A673 (cell line): ENCODE results near the gene DSCAML1. TPM values are rescaled to one million over a fixed set of nuclear protein-coding genes. Genes with fewer than 3 reads are reported as not detected.

Source experiments
- BruUV-seq: library from RNA; stranded (reverse); fragments of 400-500 nt; replicated peaks from 2 replicates; lab custom pipeline; 2021; lab: Mats Ljungman, UMichigan
- CTCF ChIA-PET: fragments of 300-600 bp; sonication (Branson Sonifier 250); formaldehyde crosslinking; loops from one replicate; lab custom pipeline; 2022; ENCODE audit warnings: antibody characterized with exemption; lab: Charles Lee
- POLR2A ChIA-PET: fragments of 300-600 bp; sonication (Branson Sonifier 250); formaldehyde crosslinking; loops from one replicate; lab custom pipeline; 2022; ENCODE audit warnings: antibody characterized with exemption; ENCODE audit not compliant: low non-redundant PET; lab: Charles Lee
- DNase-seq: peaks from one replicate; pipeline ENCODE4 v3.0.0-alpha.2; 2015; ENCODE audit warnings: low spot score
- H3K27ac ChIP-seq: fragments of 200-600 bp; sonication (generic); 2 replicates; pipeline ENCODE4 v1.5.1; 2016; ENCODE audit warnings: mixed run types, low read depth, mild to moderate bottlenecking, mixed read lengths, antibody characterized with exemption, low read length; ENCODE audit not compliant: poor library complexity, severe bottlenecking
- H3K27me3 ChIP-seq: fragments of 200-600 bp; sonication (generic); replicated peaks from 2 replicates; pipeline ENCODE4 v1.6.1; 2017; ENCODE audit warnings: mixed run types, low read depth, mild to moderate bottlenecking, mixed read lengths, antibody characterized with exemption, low read length; ENCODE audit not compliant: insufficient read depth, poor library complexity
- H3K36me3 ChIP-seq: fragments of 200-600 bp; sonication (generic); 2 replicates; pipeline ENCODE4 v1.6.1; 2016; ENCODE audit warnings: mixed run types, mild to moderate bottlenecking, mixed read lengths, antibody characterized with exemption, low read length; ENCODE audit not compliant: insufficient read depth, poor library complexity, severe bottlenecking
- H3K4me1 ChIP-seq: fragments of 200-600 bp; sonication (generic); 2 replicates; pipeline ENCODE4 v1.6.1; 2017; ENCODE audit warnings: mixed run types, mild to moderate bottlenecking, mixed read lengths, antibody characterized with exemption, low read length; ENCODE audit not compliant: insufficient read depth, poor library complexity, severe bottlenecking
- H3K4me3 ChIP-seq: fragments of 200-600 bp; sonication (generic); 2 replicates; pipeline ENCODE4 v1.5.1; 2016; ENCODE audit warnings: low read depth, mixed run types, mild to moderate bottlenecking, mixed read lengths, low read length; ENCODE audit not compliant: poor library complexity, severe bottlenecking
- H3K9me3 ChIP-seq: fragments of 200-600 bp; sonication (generic); 2 replicates; pipeline ENCODE4 v1.6.1; 2016; ENCODE audit warnings: mixed run types, low read depth, mild to moderate bottlenecking, mixed read lengths, antibody characterized with exemption, low read length; ENCODE audit not compliant: poor library complexity, severe bottlenecking
- CTCF ChIP-seq: fragments of 300-800, 200-600 bp; sonication (generic); conservative IDR thresholded peaks from 2 replicates; pipeline ENCODE4 v1.5.1; 2017; ENCODE audit warnings: low read depth, mild to moderate bottlenecking, antibody characterized with exemption, low read length, moderate library complexity, mixed read lengths
- EZH2 ChIP-seq: fragments of 200-600 bp; sonication (generic); IDR thresholded peaks from 2 replicates; pipeline ENCODE4 v1.6.1; 2017; ENCODE audit warnings: borderline replicate concordance, low read depth, mild to moderate bottlenecking, mixed read lengths, antibody characterized with exemption, low read length; ENCODE audit not compliant: poor library complexity, severe bottlenecking
- intact Hi-C: fragments of 100-400 bp; cut with micrococcal nuclease; formaldehyde crosslinking; loops from one replicate; pipeline ENCODE4 v1.10.0; 2022; ENCODE audit not compliant: unreplicated experiment
- total RNA-seq: library from RNA; stranded (reverse); gene quantifications from 2 replicates; pipeline ENCODE4 v1.2.3, GENCODE V29; 2021

The DSCAML1 gene
- total RNA-seq, 1 experiment from 2014 or later, result not detected

- POLR2A ChIA-PET, result interaction anchor here (0.6 to 0.7 kb wide), 2 partner anchors 14 to 1853 kb away, joined by 8 to 10 read pairs; no protein-coding TSS in a partner anchor
- peaks cover 61% of the 10 kb centered on the region for H3K27me3 ChIP-seq
- H3K4me3 ChIP-seq, result no peak overlapping the region
Measured at GRCh38 chr11:117794135-117794534, 2.9 kb downstream of the DSCAML1 start.

GRCh38 chr11:117793583-117793982 lies 3.4 kb downstream of the DSCAML1 start:
- Histone ChIP-seq H3K4me3 (no peak overlapping the region), H3K36me3 (no peaks in the 10 kb centered on the region), H3K27ac (no peak overlapping the region), H3K4me1 (peaks cover 3% of the 10 kb centered on the region), H3K27me3 (peaks cover 58% of the 10 kb centered on the region), H3K9me3 (no peaks in the 10 kb centered on the region)
- no peak for TF ChIP-seq CTCF
- no peak for TF ChIP-seq EZH2
- POLR2A ChIA-PET, result no interaction called here
- BruUV-seq, result no TSS peak
- CTCF ChIA-PET, result interaction anchor here (1.3 kb wide), 1 partner anchor 367 kb away, joined by 3 read pairs; no protein-coding TSS in a partner anchor
- DNase-seq, result no peak
- intact Hi-C loops, result no loop called here

More at GRCh38 chr11:117794135-117794534, 2.9 kb downstream of the DSCAML1 start:
- intact Hi-C loops, result no loop called here
- H3K4me1 ChIP-seq, result peaks cover 3% of the 10 kb centered on the region
- H3K9me3 ChIP-seq, result no peaks in the 10 kb centered on the region
- no peak for TF ChIP-seq EZH2
- no peak for TF ChIP-seq CTCF
- CTCF ChIA-PET, result no interaction called here
- BruUV-seq, result no TSS peak
- no peaks in the 10 kb centered on the region for H3K36me3 ChIP-seq
- DNase-seq, result no peak
- H3K27ac ChIP-seq, result no peak overlapping the region

GRCh38 chr11:117792992-117793391 lies 4.0 kb downstream of the DSCAML1 start:
- no TSS peak for BruUV-seq
- peaks cover 53% of the 10 kb centered on the region for H3K27me3 ChIP-seq
- H3K9me3 ChIP-seq, result no peaks in the 10 kb centered on the region
- POLR2A ChIA-PET, result interaction anchor here (0.5 kb wide), 1 partner anchor 23 kb away, joined by 3 read pairs; no protein-coding TSS in a partner anchor
- no peak overlapping the region for H3K4me3 ChIP-seq
- H3K4me1 ChIP-seq, result peaks cover 3% of the 10 kb centered on the region
- TF ChIP-seq EZH2 (no peak), CTCF (no peak)
- CTCF ChIA-PET, result interaction anchor here (0.8 to 1.3 kb wide), 2 partner anchors 14 to 367 kb away, joined by 3 to 4 read pairs; no protein-coding TSS in a partner anchor
- H3K36me3 ChIP-seq, result no peaks in the 10 kb centered on the region
- no peak overlapping the region for H3K27ac ChIP-seq
- intact Hi-C loops, result no loop called here
- no peak for DNase-seq
